GF-D8 (cell line): ENCODE results near the gene AUNIP.

Source experiments
- DNase-seq: peaks from one replicate; lab custom pipeline; 2025; lab: John Stamatoyannopoulos, UW

Gene AUNIP

GRCh38 chr1:25794325-25794724, 64.9 kb downstream of the AUNIP start:
- no peak for DNase-seq

GRCh38 chr1:25793585-25794170, 65.6 kb downstream of the AUNIP start:
- DNase-seq = no peak

- no peak for DNase-seq
Measured at GRCh38 chr1:25792115-25792514, 67.1 kb downstream of the AUNIP start.

GRCh38 chr1:25790472-25790871, 68.8 kb downstream of the AUNIP start:
- DNase-seq = no peak

GRCh38 chr1:25787760-25788166, 71.5 kb downstream of the AUNIP start:
- no peak for DNase-seq

- DNase-seq = no peak
Measured at GRCh38 chr1:25786887-25787759, 72.1 kb downstream of the AUNIP start.

GRCh38 chr1:25785333-25786067, 73.8 kb downstream of the AUNIP start:
- DNase-seq = no peak

- no peak for DNase-seq
Measured at GRCh38 chr1:25784575-25785051, 74.6 kb downstream of the AUNIP start.
